Measurements from ENCODE around the gene PHACTR1. TPM values are rescaled to one million over a fixed set of nuclear protein-coding genes. Genes with fewer than 3 reads are reported as not detected.

PHACTR1 gene
- total RNA-seq, 1 experiment from 2014 or later, result 2.6 TPM

DNA sequence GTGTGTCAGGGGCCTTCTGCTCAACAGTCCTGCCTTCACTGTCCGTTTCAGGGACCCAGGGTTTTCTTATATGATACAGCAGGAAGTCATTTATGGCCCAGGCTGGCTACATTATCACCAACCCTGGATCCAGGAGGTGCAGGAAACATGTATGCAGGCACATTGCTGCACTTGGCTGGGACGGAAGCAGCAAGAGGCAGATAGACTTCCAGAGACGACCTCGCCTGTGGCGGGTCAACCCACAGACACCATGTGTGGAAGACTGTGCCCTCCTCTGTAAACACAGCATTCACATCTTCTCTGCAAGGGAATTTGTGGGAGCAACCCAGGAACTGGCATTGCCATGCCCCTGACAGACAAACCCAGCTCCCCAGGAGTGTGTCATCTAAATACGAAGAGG lies 568.1 kb downstream of the PHACTR1 start:
- ChIA-PET CTCF (no interaction called here), POLR2A (ENCODE audit: low non-redundant PET) (interaction anchor here (0.7 kb wide), 1 partner anchor 90 kb away, joined by 3 read pairs; no protein-coding TSS in a partner anchor)
- no TSS peak for BruUV-seq (replicated peaks)
- intact Hi-C loops (cut with micrococcal nuclease; ENCODE audit: unreplicated experiment), result no loop called here
- H3K27ac ChIP-seq (ENCODE audit: low read depth, low read length, poor library complexity, severe bottlenecking), result no peak overlapping the region
- DNase-seq (ENCODE audit: low spot score), result no peak
- no peak for TF ChIP-seq EZH2 (IDR thresholded peaks at IDR 0.05; ENCODE audit: borderline replicate concordance, low read depth, low read length, poor library complexity, severe bottlenecking)
- TF ChIP-seq, protein P1, sequence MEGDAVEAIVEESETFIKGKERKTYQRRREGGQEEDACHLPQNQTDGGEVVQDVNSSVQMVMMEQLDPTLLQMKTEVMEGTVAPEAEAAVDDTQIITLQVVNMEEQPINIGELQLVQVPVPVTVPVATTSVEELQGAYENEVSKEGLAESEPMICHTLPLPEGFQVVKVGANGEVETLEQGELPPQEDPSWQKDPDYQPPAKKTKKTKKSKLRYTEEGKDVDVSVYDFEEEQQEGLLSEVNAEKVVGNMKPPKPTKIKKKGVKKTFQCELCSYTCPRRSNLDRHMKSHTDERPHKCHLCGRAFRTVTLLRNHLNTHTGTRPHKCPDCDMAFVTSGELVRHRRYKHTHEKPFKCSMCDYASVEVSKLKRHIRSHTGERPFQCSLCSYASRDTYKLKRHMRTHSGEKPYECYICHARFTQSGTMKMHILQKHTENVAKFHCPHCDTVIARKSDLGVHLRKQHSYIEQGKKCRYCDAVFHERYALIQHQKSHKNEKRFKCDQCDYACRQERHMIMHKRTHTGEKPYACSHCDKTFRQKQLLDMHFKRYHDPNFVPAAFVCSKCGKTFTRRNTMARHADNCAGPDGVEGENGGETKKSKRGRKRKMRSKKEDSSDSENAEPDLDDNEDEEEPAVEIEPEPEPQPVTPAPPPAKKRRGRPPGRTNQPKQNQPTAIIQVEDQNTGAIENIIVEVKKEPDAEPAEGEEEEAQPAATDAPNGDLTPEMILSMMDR (conservative IDR thresholded peaks at IDR 0.05; ENCODE audit: low read depth, low read length), result no peak
- no peaks in the 10 kb centered on the region for H3K27me3 ChIP-seq (replicated peaks; ENCODE audit: insufficient read depth, low read depth, low read length, poor library complexity)
- no peaks in the 10 kb centered on the region for H3K9me3 ChIP-seq (ENCODE audit: low read depth, low read length, poor library complexity, severe bottlenecking)
- H3K4me1 ChIP-seq (ENCODE audit: insufficient read depth, low read length, poor library complexity, severe bottlenecking), result no peaks in the 10 kb centered on the region
- no peaks in the 10 kb centered on the region for H3K36me3 ChIP-seq (ENCODE audit: insufficient read depth, low read length, poor library complexity, severe bottlenecking)
- no peak overlapping the region for H3K4me3 ChIP-seq (ENCODE audit: low read depth, low read length, poor library complexity, severe bottlenecking)

DNA sequence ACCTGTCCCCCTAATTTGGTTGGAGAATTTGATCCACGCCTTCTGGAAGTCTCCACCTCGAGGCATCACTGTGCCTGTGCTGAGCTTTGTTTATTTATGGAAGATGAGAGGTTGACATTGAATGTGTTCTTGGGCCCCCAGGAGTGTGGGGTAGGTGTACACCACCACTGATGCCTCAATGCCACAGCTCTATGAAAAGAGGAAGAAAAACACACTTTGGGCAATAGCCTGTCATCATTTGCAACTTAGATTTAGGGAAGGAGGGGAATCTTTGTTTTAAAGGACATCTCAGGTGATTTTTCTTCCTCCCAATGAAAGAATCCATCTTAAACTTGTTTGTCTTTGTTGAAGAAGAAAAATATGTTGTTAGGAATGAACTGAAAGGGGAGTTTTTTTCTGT lies 569.1 kb downstream of the PHACTR1 start:
- peaks cover 5% of the 10 kb centered on the region for H3K36me3 ChIP-seq (ENCODE audit: insufficient read depth, low read length, poor library complexity, severe bottlenecking)
- BruUV-seq (replicated peaks), result no TSS peak

DNA sequence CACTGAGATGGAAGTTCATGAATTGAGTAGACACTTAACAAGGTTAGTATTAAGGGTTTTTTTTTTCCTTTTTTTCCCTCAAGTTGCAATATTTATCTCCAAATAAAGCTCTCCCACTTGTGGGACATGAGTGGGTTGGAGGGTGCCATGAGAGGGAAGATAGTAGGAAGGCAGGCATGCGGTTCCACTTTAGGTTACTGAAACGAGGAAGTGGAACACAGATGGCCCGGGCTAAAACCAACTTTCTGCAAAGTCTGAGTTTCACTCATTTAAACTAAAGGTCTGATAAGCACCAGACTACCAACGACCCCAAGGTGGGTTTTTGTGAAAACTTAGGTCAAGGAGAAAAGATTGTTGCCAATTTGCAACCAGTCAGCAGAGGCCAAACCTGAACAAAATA lies 569.6 kb downstream of the PHACTR1 start:
- ChIA-PET CTCF (no interaction called here), POLR2A (ENCODE audit: low non-redundant PET) (no interaction called here)
- no peaks in the 10 kb centered on the region for H3K9me3 ChIP-seq (ENCODE audit: low read depth, low read length, poor library complexity, severe bottlenecking)
- peaks cover 5% of the 10 kb centered on the region for H3K36me3 ChIP-seq (ENCODE audit: insufficient read depth, low read length, poor library complexity, severe bottlenecking)
- intact Hi-C loops (cut with micrococcal nuclease; ENCODE audit: unreplicated experiment), result no loop called here
- no peak overlapping the region for H3K27ac ChIP-seq (ENCODE audit: low read depth, low read length, poor library complexity, severe bottlenecking)
- no peak for DNase-seq (ENCODE audit: low spot score)
- BruUV-seq (replicated peaks), result no TSS peak
- no peak for TF ChIP-seq EZH2 (IDR thresholded peaks at IDR 0.05; ENCODE audit: borderline replicate concordance, low read depth, low read length, poor library complexity, severe bottlenecking)
- TF ChIP-seq, protein P1 (conservative IDR thresholded peaks at IDR 0.05; ENCODE audit: low read depth, low read length), result no peak
- no peaks in the 10 kb centered on the region for H3K27me3 ChIP-seq (replicated peaks; ENCODE audit: insufficient read depth, low read depth, low read length, poor library complexity)
- no peak overlapping the region for H3K4me3 ChIP-seq (ENCODE audit: low read depth, low read length, poor library complexity, severe bottlenecking)
- H3K4me1 ChIP-seq (ENCODE audit: insufficient read depth, low read length, poor library complexity, severe bottlenecking), result no peaks in the 10 kb centered on the region

More for the DNA sequence above, 569.1 kb downstream of the PHACTR1 start:
- no peak for DNase-seq (ENCODE audit: low spot score)
- H3K9me3 ChIP-seq (ENCODE audit: low read depth, low read length, poor library complexity, severe bottlenecking), result no peaks in the 10 kb centered on the region
- no peaks in the 10 kb centered on the region for H3K4me1 ChIP-seq (ENCODE audit: insufficient read depth, low read length, poor library complexity, severe bottlenecking)
- TF ChIP-seq, protein P1 (conservative IDR thresholded peaks at IDR 0.05; ENCODE audit: low read depth, low read length), result no peak
- no peak for TF ChIP-seq EZH2 (IDR thresholded peaks at IDR 0.05; ENCODE audit: borderline replicate concordance, low read depth, low read length, poor library complexity, severe bottlenecking)
- H3K27ac ChIP-seq (ENCODE audit: low read depth, low read length, poor library complexity, severe bottlenecking), result no peak overlapping the region
- intact Hi-C loops (cut with micrococcal nuclease; ENCODE audit: unreplicated experiment), result no loop called here
- CTCF ChIA-PET, result no interaction called here
- H3K4me3 ChIP-seq (ENCODE audit: low read depth, low read length, poor library complexity, severe bottlenecking), result no peak overlapping the region
- POLR2A ChIA-PET (ENCODE audit: low non-redundant PET), result no interaction called here
- no peaks in the 10 kb centered on the region for H3K27me3 ChIP-seq (replicated peaks; ENCODE audit: insufficient read depth, low read depth, low read length, poor library complexity)
